ENCODE measurements around the gene RPS15. TPM values are rescaled to one million over a fixed set of nuclear protein-coding genes. Genes with fewer than 3 reads are reported as not detected.

RPS15 gene
- total RNA-seq, 4 donors from 2014 or later: 1,297 to 2,978 (median 2,171) TPM

DNA sequence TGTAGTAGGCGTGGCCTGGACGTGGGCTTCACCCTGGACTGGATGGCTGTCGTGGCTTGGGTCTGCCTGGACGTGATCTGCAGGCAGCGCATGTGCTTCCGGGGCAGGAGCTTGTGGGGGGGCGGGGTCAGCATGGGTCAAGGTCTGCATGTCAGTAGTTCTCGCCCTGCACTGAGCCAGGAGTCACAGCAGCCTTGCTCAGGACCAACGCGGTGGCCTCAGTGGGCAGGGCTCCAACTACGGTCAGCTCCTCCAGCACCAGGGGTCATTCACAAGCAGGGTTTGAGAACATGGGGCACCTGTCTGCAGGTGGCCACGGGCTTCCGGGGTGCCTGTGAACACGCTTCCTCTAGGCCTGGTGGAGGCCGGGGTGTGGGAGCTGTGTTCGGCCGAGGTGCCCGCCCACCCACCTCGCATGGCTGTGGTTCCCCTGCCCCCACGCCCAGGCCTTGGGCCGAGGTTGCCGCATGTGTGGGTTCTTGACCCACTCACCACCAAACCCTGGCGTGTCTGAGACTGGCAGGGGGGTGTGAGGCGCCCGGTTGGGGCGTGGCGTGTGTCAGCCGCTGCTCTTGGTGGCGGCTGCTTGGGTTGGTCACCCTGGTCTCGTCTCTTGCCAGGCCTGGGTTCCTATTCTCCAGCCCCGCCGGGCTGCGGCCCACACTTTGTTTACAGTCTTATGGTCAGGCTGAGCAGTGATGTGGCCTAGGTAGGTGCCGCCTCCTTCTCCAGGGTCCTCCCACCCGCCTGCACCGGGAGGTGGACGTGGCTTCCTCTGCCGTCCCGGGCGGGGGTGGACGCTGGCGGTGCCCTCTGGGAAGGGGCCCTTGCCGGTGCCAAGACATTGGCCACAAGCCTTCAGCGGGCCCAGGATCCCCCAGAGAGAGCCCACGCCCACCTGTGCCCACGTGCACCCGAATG is 4.8 kb upstream of the RPS15 start:
- Histone ChIP-seq H3K4me1 (peaks cover 4 to 12% (median 6%) of the 10 kb centered on the region in 4 donors), H3K4me3 (no peak overlapping the region), H3K9me3 (no peaks in the 10 kb centered on the region), H3K27ac (replicated peaks in 1 of 4) (no peak overlapping the region), H3K27me3 (no peaks in the 10 kb centered on the region), H3K36me3 (peaks cover 56 to 76% (median 73%) of the 10 kb centered on the region in 4 donors)
- WGBS: 90% methylated on average over 12 of the region's 47 CpGs
- intact Hi-C loops (cut with DNase I): no loop called here
- no peak for DNase-seq (ENCODE audit: extremely low spot score)
- TF ChIP-seq EP300 (IDR thresholded peaks at IDR 0.05): no peak
- TF ChIP-seq POLR2A (IDR thresholded peaks at IDR 0.05; ENCODE audit: low read depth): no peak
- no peak for TF ChIP-seq POLR2AphosphoS5 (IDR thresholded peaks at IDR 0.05)
- TF ChIP-seq, protein P1, sequence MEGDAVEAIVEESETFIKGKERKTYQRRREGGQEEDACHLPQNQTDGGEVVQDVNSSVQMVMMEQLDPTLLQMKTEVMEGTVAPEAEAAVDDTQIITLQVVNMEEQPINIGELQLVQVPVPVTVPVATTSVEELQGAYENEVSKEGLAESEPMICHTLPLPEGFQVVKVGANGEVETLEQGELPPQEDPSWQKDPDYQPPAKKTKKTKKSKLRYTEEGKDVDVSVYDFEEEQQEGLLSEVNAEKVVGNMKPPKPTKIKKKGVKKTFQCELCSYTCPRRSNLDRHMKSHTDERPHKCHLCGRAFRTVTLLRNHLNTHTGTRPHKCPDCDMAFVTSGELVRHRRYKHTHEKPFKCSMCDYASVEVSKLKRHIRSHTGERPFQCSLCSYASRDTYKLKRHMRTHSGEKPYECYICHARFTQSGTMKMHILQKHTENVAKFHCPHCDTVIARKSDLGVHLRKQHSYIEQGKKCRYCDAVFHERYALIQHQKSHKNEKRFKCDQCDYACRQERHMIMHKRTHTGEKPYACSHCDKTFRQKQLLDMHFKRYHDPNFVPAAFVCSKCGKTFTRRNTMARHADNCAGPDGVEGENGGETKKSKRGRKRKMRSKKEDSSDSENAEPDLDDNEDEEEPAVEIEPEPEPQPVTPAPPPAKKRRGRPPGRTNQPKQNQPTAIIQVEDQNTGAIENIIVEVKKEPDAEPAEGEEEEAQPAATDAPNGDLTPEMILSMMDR (IDR thresholded peaks at IDR 0.05): no peak

DNA sequence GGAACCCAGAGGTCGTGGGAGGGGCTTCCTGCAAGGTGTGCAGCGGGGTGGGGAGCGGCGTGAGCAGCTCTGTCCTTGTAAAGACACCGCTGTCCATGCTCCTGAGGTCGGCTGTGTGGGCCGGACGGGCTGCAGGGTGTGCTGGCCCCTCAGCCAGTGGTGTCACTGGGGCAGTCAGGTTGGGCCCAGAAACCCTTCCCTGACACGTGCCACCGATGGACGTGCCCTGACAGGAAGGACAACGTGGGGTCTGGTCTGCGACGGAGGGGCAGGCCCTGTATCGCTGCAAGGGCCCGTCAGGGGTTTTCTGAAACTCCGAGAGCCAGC is 4.2 kb upstream of the RPS15 start:
- no peaks in the 10 kb centered on the region for H3K9me3 ChIP-seq
- intact Hi-C loops (cut with DNase I): no loop called here
- peaks cover 6 to 11% (median 8%) of the 10 kb centered on the region in 4 donors for H3K4me1 ChIP-seq
- DNase-seq (ENCODE audit: extremely low spot score): no peak
- TF ChIP-seq POLR2AphosphoS5 (IDR thresholded peaks at IDR 0.05) (no peak), EP300 (IDR thresholded peaks at IDR 0.05) (no peak), POLR2A (IDR thresholded peaks at IDR 0.05; ENCODE audit: low read depth) (no peak)
- TF ChIP-seq, protein P1 (IDR thresholded peaks at IDR 0.05): no peak
- H3K27me3 ChIP-seq: no peaks in the 10 kb centered on the region
- no peak overlapping the region for H3K4me3 ChIP-seq
- 80% methylated on average over 8 of the region's 17 CpGs for WGBS
- peaks cover 51 to 70% (median 67%) of the 10 kb centered on the region in 4 donors for H3K36me3 ChIP-seq
- H3K27ac ChIP-seq (replicated peaks in 1 of 4): no peak overlapping the region

DNA sequence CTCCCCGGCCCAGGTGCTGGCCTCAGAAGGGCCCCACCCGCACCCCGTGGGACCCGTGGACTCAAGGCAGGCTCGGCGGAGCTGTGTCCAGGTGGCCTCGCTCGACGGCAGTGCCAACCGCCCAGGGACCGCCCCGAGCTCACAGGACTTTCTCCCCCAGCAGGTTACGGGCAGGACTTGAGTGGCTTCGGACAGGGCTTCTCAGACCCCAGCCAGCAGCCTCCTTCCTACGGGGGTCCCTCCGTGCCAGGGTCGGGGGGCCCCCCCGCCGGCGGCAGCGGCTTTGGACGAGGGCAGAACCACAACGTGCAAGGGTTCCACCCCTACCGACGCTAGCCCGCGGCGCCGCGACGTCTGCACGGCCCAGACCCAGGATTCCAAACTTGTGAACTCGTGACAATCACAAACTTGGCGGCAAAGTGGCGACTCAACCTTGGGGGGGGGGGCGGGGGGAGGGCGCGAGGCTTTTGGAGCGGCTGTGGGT is 3.6 kb upstream of the RPS15 start:
- DNase-seq (ENCODE audit: extremely low spot score): no peak

DNA sequence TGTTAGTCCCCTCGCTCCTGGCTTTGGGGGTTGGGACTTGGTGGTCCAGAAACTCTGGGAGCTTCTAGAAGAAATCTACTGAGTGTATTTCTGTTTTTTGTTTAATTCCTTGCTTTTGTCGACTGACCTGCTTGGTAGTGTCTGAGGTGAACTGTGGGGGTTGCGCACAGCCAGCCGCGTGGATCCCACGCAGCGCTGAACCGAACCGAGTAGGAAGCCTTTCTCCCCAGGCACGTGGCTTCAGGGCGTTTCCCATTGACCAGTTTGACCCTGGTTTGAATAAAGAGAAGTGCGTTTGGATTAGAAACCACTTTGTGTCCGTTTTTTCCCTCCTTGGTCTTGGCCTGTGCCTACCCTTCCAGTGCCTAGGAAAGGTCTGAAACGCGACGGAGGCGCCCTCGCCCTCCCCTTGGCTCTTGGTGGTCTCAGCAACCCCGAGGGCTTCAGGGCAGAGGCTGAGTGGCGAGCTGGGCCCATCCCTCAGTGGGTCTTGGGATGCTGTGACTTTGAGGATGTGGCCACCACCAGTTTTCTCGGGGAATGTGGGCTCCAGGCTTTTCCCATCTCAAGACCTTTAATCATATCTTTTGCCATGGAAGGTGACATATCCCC is 2.7 kb upstream of the RPS15 start:
- Histone ChIP-seq H3K4me1 (peaks cover 15 to 24% (median 21%) of the 10 kb centered on the region in 4 donors), H3K27ac (replicated peaks in 1 of 4) (no peak overlapping the region), H3K4me3 (no peak overlapping the region), H3K9me3 (no peaks in the 10 kb centered on the region), H3K36me3 (peaks cover 51 to 68% (median 64%) of the 10 kb centered on the region in 4 donors), H3K27me3 (no peaks in the 10 kb centered on the region)
- DNase-seq (ENCODE audit: extremely low spot score): no peak
- intact Hi-C loops (cut with DNase I): no loop called here
- 81% methylated on average over 14 of the region's 21 CpGs for WGBS
- TF ChIP-seq POLR2A (IDR thresholded peaks at IDR 0.05; ENCODE audit: low read depth): no peak
- TF ChIP-seq, protein P1 (IDR thresholded peaks at IDR 0.05): no peak
- no peak for TF ChIP-seq EP300 (IDR thresholded peaks at IDR 0.05)

More for the DNA sequence above, 3.6 kb upstream of the RPS15 start:
- H3K27me3 ChIP-seq: no peaks in the 10 kb centered on the region
- TF ChIP-seq POLR2A (IDR thresholded peaks at IDR 0.05; ENCODE audit: low read depth): no peak
- WGBS: 92% methylated on average over 32 of the region's 39 CpGs
- H3K27ac ChIP-seq (replicated peaks in 1 of 4): no peak overlapping the region
- peaks cover 48 to 68% (median 64%) of the 10 kb centered on the region in 4 donors for H3K36me3 ChIP-seq
- no peak overlapping the region for H3K4me3 ChIP-seq
- peaks cover 12 to 16% (median 13%) of the 10 kb centered on the region in 4 donors for H3K4me1 ChIP-seq
- no peaks in the 10 kb centered on the region for H3K9me3 ChIP-seq
- intact Hi-C loops (cut with DNase I): no loop called here

DNA sequence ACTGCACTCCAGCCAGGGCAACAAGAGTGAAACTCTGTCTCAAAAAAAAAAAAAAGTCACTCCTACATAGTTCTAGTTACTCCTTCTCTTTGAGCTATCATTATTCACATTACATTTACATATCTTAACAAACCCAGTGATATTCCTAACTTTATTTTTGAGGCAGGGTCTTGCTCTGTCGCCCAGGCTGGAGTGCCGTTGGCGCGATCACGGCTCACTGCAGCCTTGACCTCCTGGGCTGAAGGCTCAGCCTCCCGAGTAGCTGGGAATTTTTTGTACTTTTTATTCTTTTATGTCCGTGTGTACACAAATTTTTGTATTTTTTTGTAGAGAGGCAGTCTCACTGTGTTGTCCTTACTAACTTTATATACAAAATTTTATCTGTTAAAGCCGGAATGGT is 587 bp upstream of the RPS15 start:
- TF ChIP-seq POLR2A (IDR thresholded peaks at IDR 0.05; ENCODE audit: low read depth) (no peak), EP300 (IDR thresholded peaks at IDR 0.05) (no peak), POLR2AphosphoS5 (IDR thresholded peaks at IDR 0.05) (no peak)
- TF ChIP-seq, protein P1 (IDR thresholded peaks at IDR 0.05): no peak
- H3K27me3 ChIP-seq: no peaks in the 10 kb centered on the region
- peaks cover 15 to 32% (median 27%) of the 10 kb centered on the region in 4 donors for H3K4me1 ChIP-seq
- WGBS: 61% methylated on average over 8 of the region's 8 CpGs
- H3K27ac ChIP-seq (replicated peaks in 1 of 4): no peak overlapping the region
- no peak for DNase-seq (ENCODE audit: extremely low spot score)
- intact Hi-C loops (cut with DNase I): no loop called here
- H3K4me3 ChIP-seq: peak overlapping the region; percentile 68 to 98 (median 88)
- H3K36me3 ChIP-seq: peaks cover 48 to 68% (median 64%) of the 10 kb centered on the region in 4 donors
- no peaks in the 10 kb centered on the region for H3K9me3 ChIP-seq

Data from esophagus muscularis mucosa (tissue), 4 donors.